ENCODE measurements around the gene FGFR3. TPM values are rescaled to one million over a fixed set of nuclear protein-coding genes. Genes with fewer than 3 reads are reported as not detected.

Gene FGFR3
- total RNA-seq, 4 donors from 2014 or later = 56.2 to 209 (median 110) TPM

GRCh38 chr4:1857931-1858330 lies 64.8 kb downstream of the FGFR3 start:
- peak; percentile 28 for DNase-seq
- no peaks in the 10 kb centered on the region for H3K9me3 ChIP-seq
- H3K4me3 ChIP-seq = no peak overlapping the region
- intact Hi-C loops (cut with DNase I; ENCODE audit: low total_unique reads) (loop anchor here (10.0 kb wide), 1 partner anchor 47 kb away; no protein-coding TSS in a partner anchor), in situ Hi-C loops (cut with MboI; ENCODE audit: low pct_ligation_motif_present in 1 of 4, low pct_unique_long_range_greater_than_20kb in 1 of 4, low sequenced_read_pairs in 3 of 4) (no loop called here)
- H3K27ac ChIP-seq = peak overlapping the region; percentile 89 to 93 (median 92)
- H3K4me1 ChIP-seq = peaks cover 14 to 52% (median 35%) of the 10 kb centered on the region in 4 donors
- 70% methylated on average over 2 of the region's 5 CpGs; no CpG with 5 or more reads in 1 of the 2 donors for WGBS, 2 donors (ENCODE audit: low coverage in 1 of 2)
- H3K36me3 ChIP-seq = no peaks in the 10 kb centered on the region
- TF ChIP-seq POLR2A (IDR thresholded peaks at IDR 0.05) (no peak), EP300 (IDR thresholded peaks at IDR 0.05; ENCODE audit: low read depth) (peak; percentile 52), POLR2AphosphoS5 (IDR thresholded peaks at IDR 0.05) (peak in 2 of 3 donors; percentile 12 to 18), CTCF (IDR thresholded peaks at IDR 0.05) (no peak)
- H3K27me3 ChIP-seq = peaks cover 3% of the 10 kb centered on the region

Other genes with a start within 250 kb of the FGFR3 start
- gene FAM53A, start 109.0 kb upstream of the FGFR3 start, total RNA-seq = 10 to 100 TPM in 1 of 4 donors, 1 to 10 TPM in 3; 1.4 to 32.9 (median 2.7) TPM
- gene SLBP, start 81.0 kb upstream of the FGFR3 start, total RNA-seq = 10 to 100 TPM in 3 of 4 donors, 1 to 10 TPM in 1; 7.6 to 47.5 (median 31.6) TPM
- 100 to 1,000 TPM in 1 of 4 donors, 10 to 100 TPM in 3; 66.1 to 116 (median 86.6) TPM for gene TMEM129, start 72.0 kb upstream of the FGFR3 start, total RNA-seq
- 100 to 1,000 TPM in 1 of 4 donors, 10 to 100 TPM in 1, 1 to 10 TPM in 2; 5.9 to 175 (median 23.1) TPM for gene TACC3, start 71.8 kb upstream of the FGFR3 start, total RNA-seq
- 100 to 1,000 TPM; 173 to 469 (median 243) TPM for gene LETM1, start 62.9 kb downstream of the FGFR3 start, total RNA-seq
- gene NSD2, start 78.1 kb downstream of the FGFR3 start, total RNA-seq = 100 to 1,000 TPM in 3 of 4 donors, 10 to 100 TPM in 1; 78.4 to 591 (median 158) TPM
- 10 to 100 TPM; 22.0 to 80.4 (median 31.8) TPM for gene NELFA, start 215.7 kb downstream of the FGFR3 start, total RNA-seq